WTC11 (cell line): ENCODE data around the gene BMP6. TPM values are rescaled to one million over a fixed set of nuclear protein-coding genes. Genes with fewer than 3 reads are reported as not detected.

Source experiments
- ATAC-seq: fragments of 200-7000 bp; cut with Tn5 transposase; 2 replicates; pipeline ENCODE4 v1.10.0; 2021; ENCODE audit warnings: mild to moderate bottlenecking, moderate library complexity
- CTCF ChIA-PET: fragments of 300-600 bp; sonication (Branson Sonifier 250); formaldehyde crosslinking; loops from one replicate; lab custom pipeline; 2021; ENCODE audit warnings: antibody characterized with exemption; lab: Charles Lee
- POLR2A ChIA-PET: fragments of 350-600 bp; sonication (Branson Sonifier 250); formaldehyde crosslinking; loops from one replicate; lab custom pipeline; 2021; ENCODE audit warnings: antibody characterized with exemption; lab: Charles Lee
- DNase-seq: peaks from one replicate; pipeline ENCODE4 v3.0.0; 2021; ENCODE audit warnings: low spot score
- H3K27ac Mint-ChIP-seq: 2 replicates; pipeline ENCODE4 v1.8.0; 2021; ENCODE audit warnings: mixed read lengths
- H3K27me3 Mint-ChIP-seq: 2 replicates; pipeline ENCODE4 v1.8.0; 2021; ENCODE audit warnings: low read depth, mild to moderate bottlenecking, moderate library complexity, mixed read lengths
- H3K36me3 Mint-ChIP-seq: 2 replicates; pipeline ENCODE4 v1.8.0; 2021; ENCODE audit warnings: mixed read lengths
- H3K4me1 Mint-ChIP-seq: 2 replicates; pipeline ENCODE4 v1.8.0; 2022; ENCODE audit warnings: mixed read lengths
- H3K4me3 Mint-ChIP-seq: 2 replicates; pipeline ENCODE4 v1.8.0; 2021; ENCODE audit warnings: mild to moderate bottlenecking, moderate library complexity, mixed read lengths
- H3K9me3 Mint-ChIP-seq: 2 replicates; pipeline ENCODE4 v1.8.0; 2021; ENCODE audit warnings: mixed read lengths
- ATF6 ChIP-seq: sonication (generic); formaldehyde crosslinking; IDR thresholded peaks from 2 replicates; pipeline ENCODE4 v1.8.1; 2023; ENCODE audit warnings: mild to moderate bottlenecking, missing genetic modification reagents
- CREB1 ChIP-seq: sonication (generic); formaldehyde crosslinking; IDR thresholded peaks from 2 replicates; pipeline ENCODE4 v1.8.0; 2023; ENCODE audit warnings: mild to moderate bottlenecking, missing genetic modification reagents
- FOXK1 ChIP-seq: sonication (generic); formaldehyde crosslinking; IDR thresholded peaks from 2 replicates; pipeline ENCODE4 v1.8.0; 2022; ENCODE audit warnings: mild to moderate bottlenecking, moderate library complexity, missing genetic modification reagents
- FOXP1 ChIP-seq: sonication (generic); formaldehyde crosslinking; IDR thresholded peaks from 2 replicates; pipeline ENCODE4 v1.8.0; 2022; ENCODE audit warnings: missing genetic modification reagents, mild to moderate bottlenecking, moderate library complexity, borderline replicate concordance
- GABPB1 ChIP-seq: sonication (generic); formaldehyde crosslinking; IDR thresholded peaks from 2 replicates; pipeline ENCODE4 v1.8.1; 2023; ENCODE audit warnings: mild to moderate bottlenecking, missing genetic modification reagents
- GRHL2 ChIP-seq: fragments of 250-450 bp; sonication (Bioruptor Pico); IDR thresholded peaks from 2 replicates; pipeline ENCODE4 v1.8.0; 2022; ENCODE audit warnings: mild to moderate bottlenecking, moderate library complexity; ENCODE audit not compliant: insufficient replicate concordance, severe bottlenecking
- HMGA2 ChIP-seq: fragments of 250-450 bp; sonication (Bioruptor Pico); IDR thresholded peaks from 2 replicates; pipeline ENCODE4 v1.4.0; 2021; ENCODE audit warnings: mild to moderate bottlenecking, moderate library complexity
- JAZF1 ChIP-seq: fragments of 250-450 bp; sonication (Bioruptor Pico); IDR thresholded peaks from 2 replicates; pipeline ENCODE4 v1.9.0; 2021; ENCODE audit warnings: moderate library complexity, mild to moderate bottlenecking, inconsistent platforms
- JUN ChIP-seq: sonication (generic); formaldehyde crosslinking; IDR thresholded peaks from 2 replicates; pipeline ENCODE4 v1.8.0; 2023; ENCODE audit warnings: mild to moderate bottlenecking, missing genetic modification reagents
- MXD4 ChIP-seq: fragments of 250-450 bp; sonication (Bioruptor Pico); IDR thresholded peaks from 2 replicates; pipeline ENCODE4 v1.8.0; 2021; ENCODE audit warnings: mild to moderate bottlenecking, moderate library complexity, borderline replicate concordance
- NFATC4 ChIP-seq: fragments of 250-450 bp; sonication (Bioruptor Pico); IDR thresholded peaks from 2 replicates; pipeline ENCODE4 v1.9.0; 2021; ENCODE audit warnings: mild to moderate bottlenecking
- NFYB ChIP-seq: sonication (generic); formaldehyde crosslinking; conservative IDR thresholded peaks from 2 replicates; pipeline ENCODE4 v1.8.0; 2022; ENCODE audit warnings: low read depth, missing genetic modification reagents
- RELA ChIP-seq: sonication (generic); formaldehyde crosslinking; IDR thresholded peaks from 2 replicates; pipeline ENCODE4 v1.8.1; 2022; ENCODE audit warnings: missing genetic modification reagents, mild to moderate bottlenecking, borderline replicate concordance
- RORB ChIP-seq: fragments of 250-450 bp; sonication (Bioruptor Pico); IDR thresholded peaks from 2 replicates; pipeline ENCODE4 v1.9.0; 2021; ENCODE audit warnings: mild to moderate bottlenecking
- SP1 ChIP-seq: sonication (generic); formaldehyde crosslinking; conservative IDR thresholded peaks from 2 replicates; pipeline ENCODE4 v1.8.1; 2022; ENCODE audit warnings: missing genetic modification reagents
- TEAD1 ChIP-seq: sonication (generic); formaldehyde crosslinking; IDR thresholded peaks from 2 replicates; pipeline ENCODE4 v1.8.0; 2022; ENCODE audit warnings: mild to moderate bottlenecking, missing genetic modification reagents
- TP53 ChIP-seq: sonication (generic); formaldehyde crosslinking; IDR thresholded peaks from 2 replicates; pipeline ENCODE4 v1.8.1; 2023; ENCODE audit warnings: mild to moderate bottlenecking, missing genetic modification reagents
- ZNF219 ChIP-seq: sonication (generic); formaldehyde crosslinking; IDR thresholded peaks from 2 replicates; pipeline ENCODE4 v1.8.0; 2023; ENCODE audit warnings: missing genetic modification reagents, mild to moderate bottlenecking, borderline replicate concordance
- ZNF416 ChIP-seq: fragments of 250-450 bp; sonication (Bioruptor Pico); IDR thresholded peaks from 2 replicates; pipeline ENCODE4 v1.9.0; 2021; ENCODE audit warnings: mild to moderate bottlenecking, inconsistent platforms
- ZNF671 ChIP-seq: fragments of 250-450 bp; sonication (Bioruptor Pico); IDR thresholded peaks from 2 replicates; pipeline ENCODE4 v1.8.0; 2021; ENCODE audit warnings: mild to moderate bottlenecking
- total RNA-seq: library from RNA; stranded (reverse); gene quantifications from 3 replicates; pipeline ENCODE4 v1.2.3, GENCODE V29; 2021
- TF ChIP-seq, protein P1 (sequence below): sonication (generic); formaldehyde crosslinking; IDR thresholded peaks from 2 replicates; pipeline ENCODE4 v1.8.0; 2023; ENCODE audit warnings: missing genetic modification reagents
- TF ChIP-seq, protein P2 (sequence below): sonication (generic); formaldehyde crosslinking; IDR thresholded peaks from 2 replicates; pipeline ENCODE4 v1.8.1; 2022; ENCODE audit warnings: low read depth, missing genetic modification reagents, borderline replicate concordance
- TF ChIP-seq, protein P3 (sequence below): sonication (generic); formaldehyde crosslinking; conservative IDR thresholded peaks from 2 replicates; pipeline ENCODE4 v1.8.1; 2022; ENCODE audit warnings: mild to moderate bottlenecking, missing genetic modification reagents
- TF ChIP-seq, protein P4 (sequence below): sonication (generic); formaldehyde crosslinking; IDR thresholded peaks from 2 replicates; pipeline ENCODE4 v1.8.0; 2022; ENCODE audit warnings: mild to moderate bottlenecking, missing genetic modification reagents
- TF ChIP-seq, protein P5 (sequence below): sonication (generic); formaldehyde crosslinking; IDR thresholded peaks from 2 replicates; pipeline ENCODE4 v1.8.1; 2023; ENCODE audit warnings: mild to moderate bottlenecking, moderate library complexity, missing genetic modification reagents
- TF ChIP-seq, protein P6 (sequence below): fragments of 250-450 bp; sonication (Bioruptor Pico); IDR thresholded peaks from 2 replicates; pipeline ENCODE4 v1.9.0; 2021; ENCODE audit warnings: mild to moderate bottlenecking

Gene BMP6
- total RNA-seq, 1 experiment from 2014 or later, result 1.0 TPM

- TF ChIP-seq, protein P1, sequence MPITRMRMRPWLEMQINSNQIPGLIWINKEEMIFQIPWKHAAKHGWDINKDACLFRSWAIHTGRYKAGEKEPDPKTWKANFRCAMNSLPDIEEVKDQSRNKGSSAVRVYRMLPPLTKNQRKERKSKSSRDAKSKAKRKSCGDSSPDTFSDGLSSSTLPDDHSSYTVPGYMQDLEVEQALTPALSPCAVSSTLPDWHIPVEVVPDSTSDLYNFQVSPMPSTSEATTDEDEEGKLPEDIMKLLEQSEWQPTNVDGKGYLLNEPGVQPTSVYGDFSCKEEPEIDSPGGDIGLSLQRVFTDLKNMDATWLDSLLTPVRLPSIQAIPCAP, result no peak
- TF ChIP-seq NFYB (CRISPR knock-in tag), result no peak
- TF ChIP-seq TEAD1 (CRISPR knock-in tag), result no peak
- no peak for TF ChIP-seq ZNF671 (CRISPR knock-in tag)
- TF ChIP-seq JUN (CRISPR knock-in tag), result no peak
- TF ChIP-seq GABPB1, result no peak
- TF ChIP-seq, protein P2, sequence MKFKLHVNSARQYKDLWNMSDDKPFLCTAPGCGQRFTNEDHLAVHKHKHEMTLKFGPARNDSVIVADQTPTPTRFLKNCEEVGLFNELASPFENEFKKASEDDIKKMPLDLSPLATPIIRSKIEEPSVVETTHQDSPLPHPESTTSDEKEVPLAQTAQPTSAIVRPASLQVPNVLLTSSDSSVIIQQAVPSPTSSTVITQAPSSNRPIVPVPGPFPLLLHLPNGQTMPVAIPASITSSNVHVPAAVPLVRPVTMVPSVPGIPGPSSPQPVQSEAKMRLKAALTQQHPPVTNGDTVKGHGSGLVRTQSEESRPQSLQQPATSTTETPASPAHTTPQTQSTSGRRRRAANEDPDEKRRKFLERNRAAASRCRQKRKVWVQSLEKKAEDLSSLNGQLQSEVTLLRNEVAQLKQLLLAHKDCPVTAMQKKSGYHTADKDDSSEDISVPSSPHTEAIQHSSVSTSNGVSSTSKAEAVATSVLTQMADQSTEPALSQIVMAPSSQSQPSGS (CRISPR knock-in tag), result no peak
- TF ChIP-seq ZNF219 (CRISPR knock-in tag), result no peak
- TF ChIP-seq ZNF416 (CRISPR knock-in tag), result no peak
These were observed 125.9 kb downstream of the BMP6 start (continued) for GRCh38 chr6:7851780-7852179.

- no peaks in the 10 kb centered on the region for H3K36me3 Mint-ChIP-seq
- no peaks in the 10 kb centered on the region for H3K4me1 Mint-ChIP-seq
- TF ChIP-seq RELA (CRISPR knock-in tag), result no peak
- TF ChIP-seq, protein P3, sequence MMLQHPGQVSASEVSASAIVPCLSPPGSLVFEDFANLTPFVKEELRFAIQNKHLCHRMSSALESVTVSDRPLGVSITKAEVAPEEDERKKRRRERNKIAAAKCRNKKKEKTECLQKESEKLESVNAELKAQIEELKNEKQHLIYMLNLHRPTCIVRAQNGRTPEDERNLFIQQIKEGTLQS (CRISPR knock-in tag), result no peak
- TF ChIP-seq ATF6 (CRISPR knock-in tag), result no peak
- DNase-seq, result no peak
- CTCF ChIA-PET, result no interaction called here
- POLR2A ChIA-PET, result no interaction called here
- no peak for ATAC-seq
- H3K27ac Mint-ChIP-seq, result no peak overlapping the region
- H3K4me3 Mint-ChIP-seq, result no peak overlapping the region
- H3K27me3 Mint-ChIP-seq, result no peaks in the 10 kb centered on the region
- H3K9me3 Mint-ChIP-seq, result peaks cover 10% of the 10 kb centered on the region
These were observed 133.7 kb downstream of the BMP6 start for GRCh38 chr6:7859591-7859990.

DNA sequence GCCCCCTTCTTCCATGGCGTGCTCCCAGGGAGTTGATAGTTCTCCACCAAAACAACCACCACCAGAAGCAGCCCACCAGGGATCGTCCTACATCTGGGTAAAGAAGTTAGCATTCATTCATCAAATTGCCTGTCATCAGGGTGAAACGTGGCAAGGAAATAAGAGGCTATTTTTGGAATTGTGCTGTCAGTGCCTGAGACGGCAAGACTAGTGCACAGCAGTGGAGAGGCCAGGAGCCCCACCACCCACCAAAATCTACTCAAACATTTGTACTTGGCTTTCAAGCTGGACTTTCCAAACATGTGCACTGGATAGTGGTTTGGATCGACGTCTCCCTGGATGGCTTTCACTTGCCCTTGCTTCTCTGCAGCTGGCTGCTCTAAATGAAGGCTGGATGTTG lies 139.9 kb downstream of the BMP6 start:
- ATAC-seq (no peak), DNase-seq (no peak)
- Mint-ChIP-seq H3K27me3 (no peaks in the 10 kb centered on the region; the same call in 1 of the 2 replicates), H3K9me3 (no peaks in the 10 kb centered on the region), H3K36me3 (no peaks in the 10 kb centered on the region), H3K27ac (no peak overlapping the region), H3K4me3 (no peak overlapping the region), H3K4me1 (no peaks in the 10 kb centered on the region)
- CTCF ChIA-PET, result interaction anchor here (0.5 kb wide), 1 partner anchor 278 kb away, joined by 3 read pairs; no protein-coding TSS in a partner anchor
- POLR2A ChIA-PET, result no interaction called here
- no peak for TF ChIP-seq MXD4 (CRISPR knock-in tag)
- TF ChIP-seq, protein P4, sequence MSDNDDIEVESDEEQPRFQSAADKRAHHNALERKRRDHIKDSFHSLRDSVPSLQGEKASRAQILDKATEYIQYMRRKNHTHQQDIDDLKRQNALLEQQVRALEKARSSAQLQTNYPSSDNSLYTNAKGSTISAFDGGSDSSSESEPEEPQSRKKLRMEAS (CRISPR knock-in tag), result no peak
- TF ChIP-seq ZNF416 (CRISPR knock-in tag), result no peak
- no peak for TF ChIP-seq FOXK1 (CRISPR knock-in tag)
- no peak for TF ChIP-seq HMGA2
- no peak for TF ChIP-seq FOXP1 (CRISPR knock-in tag)
- no peak for TF ChIP-seq CREB1 (CRISPR knock-in tag)
- TF ChIP-seq JAZF1, result no peak
- TF ChIP-seq, protein P5, sequence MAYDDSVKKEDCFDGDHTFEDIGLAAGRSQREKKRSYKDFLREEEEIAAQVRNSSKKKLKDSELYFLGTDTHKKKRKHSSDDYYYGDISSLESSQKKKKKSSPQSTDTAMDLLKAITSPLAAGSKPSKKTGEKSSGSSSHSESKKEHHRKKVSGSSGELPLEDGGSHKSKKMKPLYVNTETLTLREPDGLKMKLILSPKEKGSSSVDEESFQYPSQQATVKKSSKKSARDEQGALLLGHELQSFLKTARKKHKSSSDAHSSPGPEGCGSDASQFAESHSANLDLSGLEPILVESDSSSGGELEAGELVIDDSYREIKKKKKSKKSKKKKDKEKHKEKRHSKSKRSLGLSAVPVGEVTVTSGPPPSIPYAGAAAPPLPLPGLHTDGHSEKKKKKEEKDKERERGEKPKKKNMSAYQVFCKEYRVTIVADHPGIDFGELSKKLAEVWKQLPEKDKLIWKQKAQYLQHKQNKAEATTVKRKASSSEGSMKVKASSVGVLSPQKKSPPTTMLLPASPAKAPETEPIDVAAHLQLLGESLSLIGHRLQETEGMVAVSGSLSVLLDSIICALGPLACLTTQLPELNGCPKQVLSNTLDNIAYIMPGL, result no peak
- TF ChIP-seq SP1 (CRISPR knock-in tag), result no peak
- TF ChIP-seq NFATC4 (CRISPR knock-in tag), result no peak
- no peak for TF ChIP-seq GRHL2 (CRISPR knock-in tag)
- TF ChIP-seq RORB (CRISPR knock-in tag), result no peak
- TF ChIP-seq ZNF219 (CRISPR knock-in tag), result no peak
- no peak for TF ChIP-seq TP53
- TF ChIP-seq, protein P6, sequence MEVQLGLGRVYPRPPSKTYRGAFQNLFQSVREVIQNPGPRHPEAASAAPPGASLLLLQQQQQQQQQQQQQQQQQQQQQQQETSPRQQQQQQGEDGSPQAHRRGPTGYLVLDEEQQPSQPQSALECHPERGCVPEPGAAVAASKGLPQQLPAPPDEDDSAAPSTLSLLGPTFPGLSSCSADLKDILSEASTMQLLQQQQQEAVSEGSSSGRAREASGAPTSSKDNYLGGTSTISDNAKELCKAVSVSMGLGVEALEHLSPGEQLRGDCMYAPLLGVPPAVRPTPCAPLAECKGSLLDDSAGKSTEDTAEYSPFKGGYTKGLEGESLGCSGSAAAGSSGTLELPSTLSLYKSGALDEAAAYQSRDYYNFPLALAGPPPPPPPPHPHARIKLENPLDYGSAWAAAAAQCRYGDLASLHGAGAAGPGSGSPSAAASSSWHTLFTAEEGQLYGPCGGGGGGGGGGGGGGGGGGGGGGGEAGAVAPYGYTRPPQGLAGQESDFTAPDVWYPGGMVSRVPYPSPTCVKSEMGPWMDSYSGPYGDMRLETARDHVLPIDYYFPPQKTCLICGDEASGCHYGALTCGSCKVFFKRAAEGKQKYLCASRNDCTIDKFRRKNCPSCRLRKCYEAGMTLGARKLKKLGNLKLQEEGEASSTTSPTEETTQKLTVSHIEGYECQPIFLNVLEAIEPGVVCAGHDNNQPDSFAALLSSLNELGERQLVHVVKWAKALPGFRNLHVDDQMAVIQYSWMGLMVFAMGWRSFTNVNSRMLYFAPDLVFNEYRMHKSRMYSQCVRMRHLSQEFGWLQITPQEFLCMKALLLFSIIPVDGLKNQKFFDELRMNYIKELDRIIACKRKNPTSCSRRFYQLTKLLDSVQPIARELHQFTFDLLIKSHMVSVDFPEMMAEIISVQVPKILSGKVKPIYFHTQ (CRISPR knock-in tag), result no peak
